HepG2 (cell line): ENCODE data around the gene GJB6. TPM values are rescaled to one million over a fixed set of nuclear protein-coding genes. Genes with fewer than 3 reads are reported as not detected.

Source experiments
- ASH2L ChIP-seq: fragments of 300-600, 200-600 bp; sonication (generic); IDR thresholded peaks from 2 replicates; pipeline ENCODE4 v1.7.0; 2017; ENCODE audit warnings: low read depth, mild to moderate bottlenecking, moderate library complexity, mixed read lengths, low read length; ENCODE audit not compliant: insufficient read length
- CCDC6 ChIP-seq: sonication (generic); formaldehyde crosslinking; IDR thresholded peaks from 2 replicates; pipeline ENCODE4 v1.8.1; 2022; ENCODE audit warnings: mild to moderate bottlenecking, missing genetic modification reagents, moderate library complexity
- FOXO1 ChIP-seq: sonication (generic); formaldehyde crosslinking; IDR thresholded peaks from 2 replicates; pipeline ENCODE4 v1.4.0; 2020; ENCODE audit warnings: missing genetic modification reagents
- HOXA7 ChIP-seq: sonication (generic); formaldehyde crosslinking; IDR thresholded peaks from 2 replicates; pipeline ENCODE4 v1.8.1; 2022; ENCODE audit warnings: mild to moderate bottlenecking, missing genetic modification reagents, moderate library complexity
- MIER2 ChIP-seq: IDR thresholded peaks from 2 replicates; pipeline ENCODE4 v1.6.1; 2016; ENCODE audit warnings: missing biosample characterization, missing genetic modification reagents
- MXD1 ChIP-seq: sonication (generic); formaldehyde crosslinking; IDR thresholded peaks from 2 replicates; pipeline ENCODE4 v1.4.0; 2020; ENCODE audit warnings: mild to moderate bottlenecking, missing genetic modification reagents
- REST ChIP-seq, 2 experiments: IDR thresholded peaks; 2 replicates each; pipeline ENCODE4 v1.6.1; 2011 to 2012; ENCODE audit warnings: low read length in 2 of 2, borderline replicate concordance in 1 of 2, low read depth in 1 of 2, mild to moderate bottlenecking in 1 of 2, moderate library complexity in 1 of 2
- TEAD3 ChIP-seq: optimal IDR thresholded peaks from 2 replicates; pipeline ENCODE3; 2016; ENCODE audit warnings: borderline replicate concordance
- ZBTB34 ChIP-seq: sonication (generic); formaldehyde crosslinking; IDR thresholded peaks from 2 replicates; pipeline ENCODE4 v1.8.0; 2022; ENCODE audit warnings: mild to moderate bottlenecking, missing genetic modification reagents
- ZBTB43 ChIP-seq: sonication (generic); formaldehyde crosslinking; conservative IDR thresholded peaks from 2 replicates; pipeline ENCODE4 v1.4.0; 2020; ENCODE audit warnings: missing genetic modification reagents
- polyA plus RNA-seq, 8 experiments: library from polyadenylated mRNA; depleted of rRNA in 3 of 8; stranded (reverse) in 7 of 8; unstranded in 1 of 8; fragments of >200 nt; fragmentation: Illumina TruSeq in 4 of 8; extraction: Trizol in 4 of 8; gene quantifications; 2 replicates each; pipeline versions ENCODE4 v1.2.1 to v1.2.3, GENCODE V29; 2011 to 2016; ENCODE audit warnings: low read depth in 4 of 8, missing spikeins in 1 of 8, mixed read lengths in 1 of 8; ENCODE audit not compliant: insufficient read depth in 1 of 8
- total RNA-seq, 5 experiments: library from RNA; depleted of rRNA; stranded (reverse); fragments of >200 nt; fragmentation: Illumina TruSeq; extraction: Trizol; gene quantifications; 2 replicates each; pipeline ENCODE4 v1.2.3, GENCODE V29; 2016; ENCODE audit warnings: low read depth in 1 of 5

GJB6 gene
- total and polyA plus RNA-seq, 2 of the 13 experiments (the other 11 are each of a cell fraction or from before 2014, with no cell fraction given): not detected

DNA sequence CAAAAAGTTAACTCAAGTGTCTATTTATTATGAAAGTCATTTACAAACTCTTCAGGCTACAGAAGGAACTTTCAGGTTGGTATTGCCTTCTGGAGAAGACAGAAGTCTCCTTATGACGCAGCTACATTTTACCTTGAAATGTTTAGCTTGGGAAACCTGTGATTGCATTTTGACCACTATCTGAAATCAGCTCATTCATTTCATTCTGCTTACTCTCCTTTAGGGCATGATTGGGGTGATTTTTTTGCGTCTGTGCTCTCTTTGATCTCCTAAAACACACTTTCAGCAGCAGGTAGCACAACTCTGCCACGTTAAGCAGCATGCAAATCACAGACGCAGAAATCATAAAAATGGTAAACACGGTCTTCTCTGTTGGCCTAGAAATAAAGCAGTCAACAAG is 9.6 kb downstream of the GJB6 start (continued):
- TF ChIP-seq ZBTB43 (CRISPR knock-in tag) (no peak), HOXA7 (CRISPR knock-in tag) (no peak), ASH2L (no peak), MIER2 (CRISPR knock-in tag) (no peak), FOXO1 (no peak), CCDC6 (CRISPR knock-in tag) (no peak), TEAD3 (no peak), ZBTB34 (no peak), REST (IDR thresholded peaks at IDR 0.05; ENCODE audit: borderline replicate concordance in 1 of 2, low read depth in 1 of 2, low read length in 2 of 2) (no peak), MXD1 (CRISPR knock-in tag) (no peak)
